GM23338 (cell line): ENCODE results near the gene HHAT.

Source experiments
- CREB1 ChIP-seq: fragments of 250-450 bp; sonication (Bioruptor Pico); IDR thresholded peaks from 2 replicates; pipeline ENCODE4 v1.5.0; 2020; ENCODE audit warnings: low read depth, mild to moderate bottlenecking, moderate library complexity
- EZH2 ChIP-seq: fragments of 200-600 bp; sonication (generic); IDR thresholded peaks from one replicate; pipeline ENCODE4 v1.8.0; 2017; ENCODE audit warnings: antibody characterized with exemption, mild to moderate bottlenecking, low read depth; ENCODE audit not compliant: unreplicated experiment
- EZH2phosphoT487 ChIP-seq: fragments of 200-600 bp; sonication (generic); IDR thresholded peaks from one replicate; pipeline ENCODE4 v1.8.1; 2018; ENCODE audit warnings: antibody characterized with exemption; ENCODE audit not compliant: unreplicated experiment
- JUNB ChIP-seq: IDR thresholded peaks from one replicate; pipeline ENCODE4 v1.6.1; 2016; ENCODE audit warnings: antibody characterized with exemption; ENCODE audit not compliant: unreplicated experiment
- NANOG ChIP-seq: IDR thresholded peaks from 2 replicates; pipeline ENCODE4 v1.6.1; 2016; ENCODE audit warnings: antibody characterized with exemption, borderline replicate concordance
- POLR2AphosphoS5 ChIP-seq: IDR thresholded peaks from 2 replicates; pipeline ENCODE4 v1.6.1; 2016; ENCODE audit warnings: antibody characterized with exemption, low read depth
- REST ChIP-seq: IDR thresholded peaks from one replicate; pipeline ENCODE4 v1.6.1; 2018; ENCODE audit warnings: antibody characterized with exemption; ENCODE audit not compliant: unreplicated experiment
- STAT1 ChIP-seq: IDR thresholded peaks from one replicate; pipeline ENCODE4 v1.6.1; 2016; ENCODE audit warnings: antibody characterized with exemption; ENCODE audit not compliant: unreplicated experiment
- ZNF114 ChIP-seq: fragments of 250-450 bp; sonication (Bioruptor Pico); IDR thresholded peaks from 2 replicates; pipeline ENCODE4 v1.5.0; 2020; ENCODE audit warnings: mild to moderate bottlenecking, moderate library complexity
- ZNF331 ChIP-seq: fragments of 250-450 bp; sonication (Bioruptor Pico); IDR thresholded peaks from 2 replicates; pipeline ENCODE4 v1.5.0; 2020; ENCODE audit warnings: low read depth, mild to moderate bottlenecking, moderate library complexity
- TF ChIP-seq, protein P1 (sequence below), 2 experiments: fragments of 200-600 bp in 1 of 2; sonication (generic) in 1 of 2; conservative IDR thresholded peaks; 2 replicates each; pipeline versions ENCODE4 v1.5.1 to v1.6.1; 2016 to 2017; ENCODE audit warnings: antibody characterized with exemption in 2 of 2, low read depth in 2 of 2, mild to moderate bottlenecking in 2 of 2, moderate library complexity in 1 of 2
- TF ChIP-seq, protein P2 (sequence below): IDR thresholded peaks from 2 replicates; pipeline ENCODE4 v1.6.1; 2016; ENCODE audit warnings: antibody characterized with exemption
- TF ChIP-seq, protein P3 (sequence below): fragments of 250-450 bp; sonication (Bioruptor Pico); IDR thresholded peaks from 2 replicates; pipeline ENCODE4 v1.5.0; 2020; ENCODE audit warnings: mild to moderate bottlenecking, moderate library complexity

DNA sequence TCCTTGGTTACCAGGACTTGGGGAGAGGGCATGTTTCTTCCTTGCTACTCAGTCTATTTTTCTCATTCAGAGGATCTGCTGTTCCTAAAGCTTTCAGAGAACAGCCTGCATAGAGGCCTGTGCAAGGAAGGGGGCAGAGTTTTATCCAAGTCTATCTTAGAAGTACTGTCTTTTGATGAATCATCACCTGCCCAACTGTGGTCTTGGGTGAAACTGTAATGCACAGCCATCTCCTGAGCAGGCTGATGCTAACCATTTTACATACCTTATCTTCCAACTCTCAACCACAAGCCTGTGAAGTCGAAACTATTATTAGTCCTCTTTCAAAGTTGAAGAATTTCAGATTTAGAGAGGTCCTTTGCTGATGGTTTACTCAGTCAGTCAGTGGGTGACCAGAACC is 368.0 kb downstream of the HHAT start:
- TF ChIP-seq, protein P1, sequence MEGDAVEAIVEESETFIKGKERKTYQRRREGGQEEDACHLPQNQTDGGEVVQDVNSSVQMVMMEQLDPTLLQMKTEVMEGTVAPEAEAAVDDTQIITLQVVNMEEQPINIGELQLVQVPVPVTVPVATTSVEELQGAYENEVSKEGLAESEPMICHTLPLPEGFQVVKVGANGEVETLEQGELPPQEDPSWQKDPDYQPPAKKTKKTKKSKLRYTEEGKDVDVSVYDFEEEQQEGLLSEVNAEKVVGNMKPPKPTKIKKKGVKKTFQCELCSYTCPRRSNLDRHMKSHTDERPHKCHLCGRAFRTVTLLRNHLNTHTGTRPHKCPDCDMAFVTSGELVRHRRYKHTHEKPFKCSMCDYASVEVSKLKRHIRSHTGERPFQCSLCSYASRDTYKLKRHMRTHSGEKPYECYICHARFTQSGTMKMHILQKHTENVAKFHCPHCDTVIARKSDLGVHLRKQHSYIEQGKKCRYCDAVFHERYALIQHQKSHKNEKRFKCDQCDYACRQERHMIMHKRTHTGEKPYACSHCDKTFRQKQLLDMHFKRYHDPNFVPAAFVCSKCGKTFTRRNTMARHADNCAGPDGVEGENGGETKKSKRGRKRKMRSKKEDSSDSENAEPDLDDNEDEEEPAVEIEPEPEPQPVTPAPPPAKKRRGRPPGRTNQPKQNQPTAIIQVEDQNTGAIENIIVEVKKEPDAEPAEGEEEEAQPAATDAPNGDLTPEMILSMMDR (conservative IDR thresholded peaks at IDR 0.05; ENCODE audit: low read depth in 2 of 2): no peak
- TF ChIP-seq POLR2AphosphoS5 (no peak), EZH2 (no peak), ZNF331 (CRISPR knock-in tag) (no peak), CREB1 (no peak), EZH2phosphoT487 (no peak), REST (no peak), JUNB (no peak), ZNF114 (CRISPR knock-in tag) (no peak), NANOG (no peak), STAT1 (no peak)
- TF ChIP-seq, protein P2, sequence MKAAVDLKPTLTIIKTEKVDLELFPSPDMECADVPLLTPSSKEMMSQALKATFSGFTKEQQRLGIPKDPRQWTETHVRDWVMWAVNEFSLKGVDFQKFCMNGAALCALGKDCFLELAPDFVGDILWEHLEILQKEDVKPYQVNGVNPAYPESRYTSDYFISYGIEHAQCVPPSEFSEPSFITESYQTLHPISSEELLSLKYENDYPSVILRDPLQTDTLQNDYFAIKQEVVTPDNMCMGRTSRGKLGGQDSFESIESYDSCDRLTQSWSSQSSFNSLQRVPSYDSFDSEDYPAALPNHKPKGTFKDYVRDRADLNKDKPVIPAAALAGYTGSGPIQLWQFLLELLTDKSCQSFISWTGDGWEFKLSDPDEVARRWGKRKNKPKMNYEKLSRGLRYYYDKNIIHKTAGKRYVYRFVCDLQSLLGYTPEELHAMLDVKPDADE: no peak
- TF ChIP-seq, protein P3, sequence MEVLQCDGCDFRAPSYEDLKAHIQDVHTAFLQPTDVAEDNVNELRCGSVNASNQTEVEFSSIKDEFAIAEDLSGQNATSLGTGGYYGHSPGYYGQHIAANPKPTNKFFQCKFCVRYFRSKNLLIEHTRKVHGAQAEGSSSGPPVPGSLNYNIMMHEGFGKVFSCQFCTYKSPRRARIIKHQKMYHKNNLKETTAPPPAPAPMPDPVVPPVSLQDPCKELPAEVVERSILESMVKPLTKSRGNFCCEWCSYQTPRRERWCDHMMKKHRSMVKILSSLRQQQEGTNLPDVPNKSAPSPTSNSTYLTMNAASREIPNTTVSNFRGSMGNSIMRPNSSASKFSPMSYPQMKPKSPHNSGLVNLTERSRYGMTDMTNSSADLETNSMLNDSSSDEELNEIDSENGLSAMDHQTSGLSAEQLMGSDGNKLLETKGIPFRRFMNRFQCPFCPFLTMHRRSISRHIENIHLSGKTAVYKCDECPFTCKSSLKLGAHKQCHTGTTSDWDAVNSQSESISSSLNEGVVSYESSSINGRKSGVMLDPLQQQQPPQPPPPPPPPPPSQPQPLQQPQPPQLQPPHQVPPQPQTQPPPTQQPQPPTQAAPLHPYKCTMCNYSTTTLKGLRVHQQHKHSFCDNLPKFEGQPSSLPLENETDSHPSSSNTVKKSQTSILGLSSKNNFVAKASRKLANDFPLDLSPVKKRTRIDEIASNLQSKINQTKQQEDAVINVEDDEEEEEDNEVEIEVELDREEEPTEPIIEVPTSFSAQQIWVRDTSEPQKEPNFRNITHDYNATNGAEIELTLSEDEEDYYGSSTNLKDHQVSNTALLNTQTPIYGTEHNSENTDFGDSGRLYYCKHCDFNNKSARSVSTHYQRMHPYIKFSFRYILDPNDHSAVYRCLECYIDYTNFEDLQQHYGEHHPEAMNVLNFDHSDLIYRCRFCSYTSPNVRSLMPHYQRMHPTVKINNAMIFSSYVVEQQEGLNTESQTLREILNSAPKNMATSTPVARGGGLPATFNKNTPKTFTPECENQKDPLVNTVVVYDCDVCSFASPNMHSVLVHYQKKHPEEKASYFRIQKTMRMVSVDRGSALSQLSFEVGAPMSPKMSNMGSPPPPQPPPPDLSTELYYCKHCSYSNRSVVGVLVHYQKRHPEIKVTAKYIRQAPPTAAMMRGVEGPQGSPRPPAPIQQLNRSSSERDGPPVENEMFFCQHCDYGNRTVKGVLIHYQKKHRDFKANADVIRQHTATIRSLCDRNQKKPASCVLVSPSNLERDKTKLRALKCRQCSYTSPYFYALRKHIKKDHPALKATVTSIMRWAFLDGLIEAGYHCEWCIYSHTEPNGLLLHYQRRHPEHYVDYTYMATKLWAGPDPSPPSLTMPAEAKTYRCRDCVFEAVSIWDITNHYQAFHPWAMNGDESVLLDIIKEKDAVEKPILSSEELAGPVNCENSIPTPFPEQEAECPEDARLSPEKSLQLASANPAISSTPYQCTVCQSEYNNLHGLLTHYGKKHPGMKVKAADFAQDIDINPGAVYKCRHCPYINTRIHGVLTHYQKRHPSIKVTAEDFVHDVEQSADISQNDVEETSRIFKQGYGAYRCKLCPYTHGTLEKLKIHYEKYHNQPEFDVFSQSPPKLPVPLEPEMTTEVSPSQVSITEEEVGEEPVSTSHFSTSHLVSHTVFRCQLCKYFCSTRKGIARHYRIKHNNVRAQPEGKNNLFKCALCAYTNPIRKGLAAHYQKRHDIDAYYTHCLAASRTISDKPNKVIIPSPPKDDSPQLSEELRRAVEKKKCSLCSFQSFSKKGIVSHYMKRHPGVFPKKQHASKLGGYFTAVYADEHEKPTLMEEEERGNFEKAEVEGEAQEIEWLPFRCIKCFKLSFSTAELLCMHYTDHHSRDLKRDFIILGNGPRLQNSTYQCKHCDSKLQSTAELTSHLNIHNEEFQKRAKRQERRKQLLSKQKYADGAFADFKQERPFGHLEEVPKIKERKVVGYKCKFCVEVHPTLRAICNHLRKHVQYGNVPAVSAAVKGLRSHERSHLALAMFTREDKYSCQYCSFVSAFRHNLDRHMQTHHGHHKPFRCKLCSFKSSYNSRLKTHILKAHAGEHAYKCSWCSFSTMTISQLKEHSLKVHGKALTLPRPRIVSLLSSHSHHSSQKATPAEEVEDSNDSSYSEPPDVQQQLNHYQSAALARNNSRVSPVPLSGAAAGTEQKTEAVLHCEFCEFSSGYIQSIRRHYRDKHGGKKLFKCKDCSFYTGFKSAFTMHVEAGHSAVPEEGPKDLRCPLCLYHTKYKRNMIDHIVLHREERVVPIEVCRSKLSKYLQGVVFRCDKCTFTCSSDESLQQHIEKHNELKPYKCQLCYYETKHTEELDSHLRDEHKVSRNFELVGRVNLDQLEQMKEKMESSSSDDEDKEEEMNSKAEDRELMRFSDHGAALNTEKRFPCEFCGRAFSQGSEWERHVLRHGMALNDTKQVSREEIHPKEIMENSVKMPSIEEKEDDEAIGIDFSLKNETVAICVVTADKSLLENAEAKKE (CRISPR knock-in tag): no peak
